Activated T-helper 9 cell treated with anti-CD3 and anti-CD28 coated beads, Interleukin-2, amount 50 U/mL, for 16 hours (primary cell): ENCODE measurements around the gene ZFY.

ENCODE experiments used
- DNase-seq: peaks from one replicate; pipeline ENCODE4 v3.0.0-alpha.2; 2020; ENCODE audit warnings: low read depth

ZFY gene

DNA sequence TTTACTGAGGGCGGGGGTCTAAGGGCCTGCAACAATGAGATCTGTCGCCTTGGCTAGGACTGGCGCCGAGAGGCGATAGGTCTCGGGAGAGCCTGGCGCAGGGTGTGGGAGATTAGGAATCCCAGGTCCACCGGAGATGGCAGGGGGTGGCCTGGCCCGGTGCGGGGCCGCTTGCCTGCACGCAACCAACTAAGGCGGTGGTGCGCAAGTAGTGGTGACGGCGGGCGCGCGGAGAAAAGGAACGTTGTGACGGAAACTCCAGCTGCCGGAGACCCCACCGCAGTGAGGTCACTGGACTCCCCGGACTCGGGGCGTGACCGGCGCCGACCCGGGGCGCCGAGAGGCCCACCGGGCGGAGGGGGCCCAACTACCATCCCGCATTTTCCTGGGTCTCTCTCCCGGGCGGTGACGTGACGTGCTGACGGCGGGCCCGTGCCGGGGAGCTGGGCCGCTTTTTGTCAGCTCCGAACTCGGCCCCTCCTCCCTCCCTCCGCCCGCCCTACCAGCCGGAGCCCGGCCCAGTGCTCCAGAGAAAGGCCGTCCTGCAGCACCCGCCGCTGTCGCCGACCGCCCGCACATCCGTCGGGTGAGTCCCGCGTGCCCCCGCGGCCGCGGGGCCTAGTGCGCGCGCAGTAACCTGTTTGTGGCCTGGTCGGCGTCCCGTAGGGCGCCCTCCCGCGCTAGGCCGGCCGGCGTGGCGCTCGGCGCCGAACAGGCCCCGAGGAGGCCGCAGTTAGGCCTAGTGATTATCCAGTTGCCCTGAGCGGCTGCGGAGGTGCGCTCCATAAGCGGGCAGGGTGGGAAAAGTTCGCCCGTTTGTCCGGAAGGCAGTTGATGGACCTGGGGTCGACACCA lies at the start of gene ZFY:
Gene ZFY (plus strand): TSS at position 521 of the 855 bp plus-strand sequence. CDS start 18,556 bp downstream, outside the sequence.
- no peak for DNase-seq

DNA sequence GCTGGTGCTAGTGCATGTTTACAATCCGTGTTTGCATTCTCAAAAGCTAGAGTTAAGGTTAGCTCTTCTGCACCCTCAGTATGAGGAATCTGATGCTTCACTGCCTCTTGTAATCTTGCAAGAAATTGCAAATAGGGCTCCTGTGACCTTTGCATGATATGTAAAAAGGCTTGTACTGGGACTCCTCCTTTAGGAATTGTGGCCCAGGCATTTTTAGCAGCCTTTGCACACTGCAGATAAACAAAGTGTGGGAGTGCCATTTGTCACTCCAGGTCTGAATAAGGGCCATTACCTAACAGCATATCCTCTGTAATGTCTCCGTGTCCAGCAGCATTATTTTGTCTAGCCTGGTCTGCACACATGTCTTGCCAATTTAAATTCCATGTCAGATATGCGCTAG lies 49.3 kb upstream of the ZFY start:
- no peak for DNase-seq

DNA sequence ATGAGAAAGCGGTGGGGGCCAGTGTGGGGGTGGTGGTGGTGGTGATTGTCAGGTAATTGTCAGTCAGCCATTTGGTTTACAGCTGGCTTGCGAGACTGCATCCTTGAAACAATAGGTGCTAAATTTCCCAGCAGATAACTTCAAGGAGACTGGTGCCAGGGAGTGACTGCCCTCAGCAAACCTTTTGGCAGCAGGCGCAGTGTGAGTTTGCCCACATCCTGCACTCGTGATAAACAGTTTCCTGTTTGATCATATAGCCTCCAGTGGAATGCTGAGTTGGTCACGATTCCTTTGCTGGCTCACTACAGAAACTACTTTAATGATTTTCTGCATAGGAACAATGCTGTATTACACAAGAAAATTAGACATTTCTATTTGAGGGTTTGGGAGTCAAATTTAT lies 47.8 kb upstream of the ZFY start:
- DNase-seq = no peak

DNA sequence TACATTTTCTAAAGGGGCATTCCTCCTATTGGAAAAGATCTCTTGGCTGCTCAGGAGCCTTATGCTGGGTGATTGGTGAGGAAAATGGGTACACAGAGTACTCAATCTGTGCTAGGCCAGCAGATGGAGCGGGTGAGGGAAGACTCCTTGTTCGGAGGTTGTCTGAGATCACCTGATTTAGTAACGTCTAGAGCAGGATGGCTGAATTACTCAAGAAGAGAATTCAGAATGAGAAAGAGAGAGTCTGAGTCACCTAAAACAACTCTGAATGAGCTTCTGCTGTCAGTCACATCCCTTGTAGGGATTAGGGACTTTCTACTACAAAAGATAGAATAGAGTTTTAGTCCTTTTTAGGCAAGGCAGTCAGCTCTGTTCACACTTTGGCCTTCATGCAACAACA lies 47.2 kb upstream of the ZFY start:
- no peak for DNase-seq

DNA sequence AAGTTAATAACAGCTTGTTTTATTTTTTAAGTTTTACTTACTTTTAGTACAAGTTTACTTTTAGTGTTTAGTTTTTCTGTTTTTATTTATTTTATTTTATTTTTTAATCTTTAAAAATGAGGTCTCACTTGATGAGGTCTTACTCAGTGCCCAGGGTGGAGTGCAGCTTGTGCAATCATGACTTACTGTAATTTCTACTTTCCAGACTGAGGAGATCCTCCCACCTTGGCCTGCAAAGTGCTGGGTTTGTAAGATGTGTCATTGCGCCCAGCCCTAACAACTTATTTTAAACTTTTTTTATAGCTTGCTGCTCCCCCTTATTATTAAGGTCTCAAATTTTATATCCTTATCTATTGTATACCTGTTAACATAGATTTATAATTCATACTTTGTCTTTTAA lies 41.7 kb upstream of the ZFY start:
- DNase-seq = no peak

DNA sequence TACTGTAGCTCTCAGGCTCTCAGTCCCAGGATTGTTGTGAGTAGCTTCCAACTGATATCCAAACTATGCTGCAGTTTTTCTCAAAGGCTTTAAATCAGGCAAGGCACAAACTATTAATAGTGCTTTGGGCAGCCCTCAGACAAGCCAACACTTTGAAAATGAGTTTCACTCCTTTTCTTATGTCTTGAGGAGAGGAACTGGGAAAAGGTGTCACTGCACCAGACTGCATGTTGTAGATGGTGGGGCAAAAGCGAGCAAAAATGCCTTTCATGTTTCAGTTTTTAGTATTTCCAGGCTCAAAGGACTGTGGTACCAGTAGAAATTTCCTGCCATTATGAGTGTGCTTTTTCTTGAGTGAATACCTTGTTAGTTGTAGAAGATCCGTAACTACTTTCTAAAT lies 39.1 kb upstream of the ZFY start:
- DNase-seq = no peak

- DNase-seq = no peak
Observed at GRCh38 chrY:2907356-2907755, 27.8 kb upstream of the ZFY start.

DNA sequence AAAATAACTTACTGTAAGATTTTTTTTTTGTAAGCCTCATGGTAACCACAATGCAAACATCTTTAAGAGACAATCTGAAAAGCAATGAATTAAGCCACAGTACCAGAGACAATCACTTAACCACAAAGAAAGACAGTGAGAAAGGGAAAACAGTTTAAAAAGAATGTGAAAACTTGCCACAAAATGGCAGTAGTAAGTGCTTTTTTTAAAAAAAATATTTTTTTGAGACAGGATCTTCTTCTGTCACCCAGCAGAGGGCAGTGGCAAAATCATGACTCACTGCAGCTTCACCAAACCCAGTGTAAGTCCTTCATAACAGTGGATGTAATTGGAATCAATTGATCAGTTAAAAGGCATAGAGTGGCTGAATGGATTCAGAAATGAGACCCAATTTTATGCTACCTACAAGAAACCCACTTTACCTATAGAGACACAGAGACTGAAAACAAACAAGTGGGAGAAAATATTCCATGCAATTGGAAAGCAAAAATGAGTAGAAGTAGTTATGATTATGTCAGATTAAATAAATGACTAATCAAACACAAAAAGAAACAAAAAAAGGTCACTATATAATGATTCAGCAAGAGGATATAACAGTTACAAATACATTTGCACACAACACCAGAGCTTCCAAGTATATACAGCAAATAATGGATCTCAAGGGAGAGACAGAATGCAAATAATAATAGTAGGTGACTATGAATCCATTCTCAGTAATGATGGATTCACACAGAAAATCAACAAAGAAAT lies 21.9 kb upstream of the ZFY start:
- no peak for DNase-seq

GRCh38 chrY:2934078-2934477 lies 1.1 kb upstream of the ZFY start:
- DNase-seq = no peak

GRCh38 chrY:2935716-2936435 lies 695 bp downstream of the ZFY start:
- DNase-seq = no peak

- no peak for DNase-seq
Observed at GRCh38 chrY:2936436-2936750, 1.2 kb downstream of the ZFY start.

DNA sequence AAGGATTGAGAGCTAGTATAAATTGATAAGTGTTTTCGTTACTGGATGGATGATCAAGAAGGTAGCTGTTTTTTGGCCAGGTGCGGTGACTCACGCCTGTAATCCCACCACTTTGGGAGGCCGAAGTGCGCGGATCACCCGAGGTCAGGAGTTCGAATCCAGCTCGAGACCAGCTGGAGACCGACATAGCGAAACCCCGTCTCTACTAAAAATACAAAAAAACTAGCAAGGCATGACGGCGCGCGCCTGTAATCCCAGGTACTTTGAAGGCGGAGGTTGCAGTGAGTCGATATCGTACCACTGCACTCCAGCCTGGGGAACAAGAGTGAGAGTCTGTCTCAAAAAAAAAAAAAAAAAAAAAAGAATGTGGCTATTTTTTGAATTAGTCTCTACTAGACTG lies 2.0 kb downstream of the ZFY start:
- DNase-seq = no peak

DNA sequence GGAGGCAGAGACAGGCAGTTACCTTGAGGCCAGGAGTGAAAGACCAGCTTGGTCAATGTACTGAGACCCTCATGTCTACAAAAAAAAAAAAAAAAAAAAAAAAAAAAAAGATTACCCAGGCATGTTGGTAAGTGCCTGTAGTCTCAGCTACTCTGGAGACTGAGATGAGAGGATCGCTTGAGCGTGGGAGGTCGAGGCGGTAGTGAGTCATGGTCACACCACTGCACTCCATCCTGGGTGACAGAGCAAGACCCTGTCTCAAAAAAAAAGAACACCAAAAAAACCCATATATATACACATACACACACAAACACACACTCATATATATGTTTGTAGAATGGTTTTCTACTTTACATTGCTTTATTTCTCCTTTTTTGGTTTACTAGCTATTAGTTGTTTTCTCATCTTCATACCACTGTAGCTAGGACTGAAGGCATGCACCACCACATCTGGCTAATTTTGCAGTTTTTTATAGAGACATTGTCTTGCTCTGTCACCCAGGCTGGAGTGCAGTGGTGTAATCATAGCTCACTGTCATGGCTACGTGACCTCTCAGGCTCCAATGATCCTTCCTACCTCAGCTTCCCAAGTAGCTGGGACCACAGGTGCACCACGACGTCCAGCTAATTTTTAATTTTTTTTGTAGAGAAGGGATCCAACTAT lies 14.5 kb downstream of the ZFY start:
- no peak for DNase-seq

GRCh38 chrY:2950655-2951054 lies 15.5 kb downstream of the ZFY start:
- DNase-seq = no peak

- no peak for DNase-seq
Observed at GRCh38 chrY:2952912-2953311, 17.7 kb downstream of the ZFY start.

DNA sequence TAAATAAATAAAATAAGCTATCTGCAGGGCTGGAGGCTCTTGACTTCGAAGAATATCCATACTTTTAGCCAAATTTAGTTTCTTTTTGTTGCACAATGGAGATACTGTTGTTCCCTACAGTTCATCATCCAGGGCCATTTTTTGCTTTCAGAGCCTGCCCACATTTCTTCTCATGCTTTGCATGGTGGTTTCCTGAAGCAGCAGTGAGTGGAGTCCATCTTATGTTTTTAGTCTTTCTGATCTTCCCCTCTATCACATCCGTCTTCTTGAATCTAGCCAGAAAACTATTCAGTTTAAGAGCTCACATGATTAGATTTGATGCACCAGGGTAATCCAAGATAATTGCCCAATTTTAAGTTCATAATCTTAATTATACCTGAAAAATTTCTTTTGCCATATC lies 19.6 kb downstream of the ZFY start:
- DNase-seq = no peak

GRCh38 chrY:2955561-2955960 lies 20.4 kb downstream of the ZFY start:
- no peak for DNase-seq

DNA sequence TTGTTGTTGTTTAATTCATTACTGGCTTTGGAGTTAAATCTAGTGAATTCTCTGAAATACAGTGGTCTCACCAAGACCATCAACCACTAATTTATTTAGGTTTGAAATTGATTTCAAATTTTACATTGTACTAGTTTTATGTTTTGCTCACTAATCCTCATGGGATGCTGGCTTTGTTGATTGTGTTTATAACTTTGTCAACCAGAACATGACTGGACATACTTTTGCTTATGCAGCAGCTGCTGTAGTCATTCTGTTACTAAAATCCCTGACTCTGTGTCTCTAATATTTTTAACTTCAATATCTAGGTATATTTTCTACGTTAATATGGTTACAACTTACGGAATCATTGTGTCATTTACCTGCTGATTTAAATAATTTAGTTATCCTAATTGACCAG lies 26.9 kb downstream of the ZFY start:
- DNase-seq = no peak

DNA sequence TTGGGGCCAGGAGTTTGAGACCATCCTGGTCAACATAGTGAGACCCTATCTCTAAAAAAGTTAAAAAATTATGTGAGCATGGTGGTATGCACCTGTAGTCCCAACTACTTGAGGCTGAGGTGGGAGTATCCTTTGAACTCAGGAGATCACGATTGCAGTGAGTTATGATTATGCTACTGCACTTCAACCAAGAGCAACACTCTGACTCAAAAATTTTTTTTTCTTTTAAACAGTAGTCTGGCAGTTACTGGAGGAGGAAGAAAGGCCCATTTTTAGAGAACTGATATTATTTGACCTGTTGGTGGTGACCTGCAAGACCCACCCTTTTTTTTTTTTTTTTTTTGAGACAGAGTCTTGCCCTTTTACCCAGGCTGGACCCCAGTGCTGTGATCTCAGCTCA lies 29.6 kb downstream of the ZFY start:
- DNase-seq = no peak

GRCh38 chrY:2965629-2966028 lies 30.4 kb downstream of the ZFY start:
- DNase-seq = no peak

GRCh38 chrY:2969561-2969960 lies 34.4 kb downstream of the ZFY start:
- no peak for DNase-seq

DNA sequence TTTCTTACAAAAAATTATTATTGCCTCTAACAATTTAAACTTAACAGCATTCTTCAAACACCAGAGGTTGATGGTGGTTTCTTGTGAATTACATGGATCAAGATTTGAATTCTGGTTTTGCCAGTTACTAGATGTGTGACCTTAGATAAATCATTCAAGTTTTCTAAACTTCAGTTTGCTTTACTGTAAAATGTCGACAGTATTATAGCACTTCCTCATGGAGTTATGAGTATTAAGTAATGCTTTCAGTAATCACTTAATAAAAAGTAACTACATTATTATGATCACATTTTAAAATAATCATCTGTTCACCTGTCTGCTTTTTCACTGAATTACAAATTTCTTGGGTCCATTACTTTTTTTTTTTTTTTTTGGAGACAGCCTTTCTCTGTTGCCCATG lies 37.5 kb downstream of the ZFY start:
- DNase-seq = no peak
